GM19193 (cell line): ENCODE results near the gene CDC14B.

Experiments used
- POLR2A ChIP-seq: IDR thresholded peaks from 4 replicates; pipeline ENCODE4 v1.6.1; 2011; ENCODE audit not compliant: insufficient read depth, insufficient read length; ENCODE audit errors: extremely low read depth

CDC14B gene

GRCh38 chr9:96491079-96491879, 128.4 kb downstream of the CDC14B start:
- no peak for TF ChIP-seq POLR2A

- no peak for TF ChIP-seq POLR2A
Measured at GRCh38 chr9:96490534-96491078, 129.0 kb downstream of the CDC14B start.

GRCh38 chr9:96489482-96489979, 130.1 kb downstream of the CDC14B start:
- TF ChIP-seq POLR2A = no peak

GRCh38 chr9:96487949-96488348, 131.7 kb downstream of the CDC14B start:
- no peak for TF ChIP-seq POLR2A

GRCh38 chr9:96487029-96487396, 132.6 kb downstream of the CDC14B start:
- no peak for TF ChIP-seq POLR2A

DNA sequence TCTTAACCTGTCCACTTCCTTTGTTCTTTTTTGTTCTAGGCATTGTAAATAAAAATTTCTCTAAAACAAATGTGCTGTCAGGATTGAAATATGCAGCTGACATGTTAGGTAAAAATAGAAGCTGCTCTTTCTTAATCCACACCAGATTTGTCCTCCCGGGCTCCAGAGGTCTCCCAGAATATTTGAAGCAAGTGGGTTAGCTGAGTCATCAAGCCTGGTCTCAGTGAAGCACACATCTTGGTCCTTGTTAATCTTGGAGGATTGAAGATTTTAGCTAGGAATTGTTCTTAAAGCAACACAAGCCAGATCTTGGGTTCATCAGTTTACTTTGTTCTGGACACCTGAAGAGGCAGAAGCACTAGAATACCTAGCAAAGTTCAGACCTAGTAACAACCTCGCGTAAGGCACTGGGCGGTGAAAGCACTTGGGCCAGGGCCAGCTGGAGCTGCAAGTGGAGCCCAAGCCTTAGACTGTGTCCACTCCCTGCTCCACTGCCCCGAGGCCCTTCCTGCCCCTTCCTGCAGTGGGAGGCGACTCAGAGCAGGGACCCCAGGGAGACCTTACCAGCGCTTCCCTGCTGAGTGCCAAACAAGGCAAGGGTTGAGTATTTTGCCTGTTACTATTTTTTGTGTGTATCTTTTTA, 133.1 kb downstream of the CDC14B start:
- TF ChIP-seq POLR2A = no peak

GRCh38 chr9:96485280-96485679, 134.4 kb downstream of the CDC14B start:
- TF ChIP-seq POLR2A = no peak

DNA sequence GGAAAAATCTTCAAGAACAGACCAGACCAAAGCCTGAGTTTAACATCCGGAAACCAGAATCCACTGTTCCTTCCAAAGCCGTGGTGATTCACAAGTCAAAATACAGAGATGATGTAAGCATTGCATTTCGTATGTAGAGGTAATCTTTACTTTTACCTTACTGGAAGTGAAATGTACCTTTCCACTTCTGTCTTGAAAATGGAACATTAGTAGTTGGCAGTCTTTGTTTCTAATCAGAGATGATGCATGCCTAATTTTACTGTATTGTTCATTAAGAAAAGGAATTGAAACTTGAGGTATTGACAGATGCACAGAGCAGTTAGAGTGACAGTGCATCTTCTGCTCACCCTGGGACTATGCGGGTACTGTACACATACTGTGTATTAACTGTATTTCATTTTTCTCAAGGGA, 135.1 kb downstream of the CDC14B start:
- no peak for TF ChIP-seq POLR2A

- no peak for TF ChIP-seq POLR2A
Measured at GRCh38 chr9:96483733-96484390, 135.8 kb downstream of the CDC14B start.

- no peak for TF ChIP-seq POLR2A
Measured at GRCh38 chr9:96483197-96483596, 136.4 kb downstream of the CDC14B start.

- TF ChIP-seq POLR2A = no peak
Measured at GRCh38 chr9:96482476-96482875, 137.2 kb downstream of the CDC14B start.

DNA sequence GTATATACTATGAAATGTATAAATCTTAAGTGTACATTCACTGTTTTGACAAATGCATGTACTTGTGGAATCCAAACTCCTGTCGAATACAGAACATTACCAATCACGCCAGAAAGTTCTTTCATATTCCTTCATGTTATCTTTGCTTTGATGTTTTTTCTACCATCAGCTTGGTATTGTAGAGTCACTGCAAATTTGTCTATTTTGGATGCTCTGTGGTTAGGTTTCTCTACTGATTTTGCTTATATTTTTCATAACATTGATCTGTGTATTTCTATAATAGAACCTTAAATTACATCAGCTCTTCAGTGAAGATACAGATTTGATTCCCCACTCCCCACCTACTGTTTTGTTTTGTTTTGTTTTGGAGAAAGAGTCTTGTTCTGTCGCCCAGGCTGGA, 138.9 kb downstream of the CDC14B start:
- TF ChIP-seq POLR2A = no peak

DNA sequence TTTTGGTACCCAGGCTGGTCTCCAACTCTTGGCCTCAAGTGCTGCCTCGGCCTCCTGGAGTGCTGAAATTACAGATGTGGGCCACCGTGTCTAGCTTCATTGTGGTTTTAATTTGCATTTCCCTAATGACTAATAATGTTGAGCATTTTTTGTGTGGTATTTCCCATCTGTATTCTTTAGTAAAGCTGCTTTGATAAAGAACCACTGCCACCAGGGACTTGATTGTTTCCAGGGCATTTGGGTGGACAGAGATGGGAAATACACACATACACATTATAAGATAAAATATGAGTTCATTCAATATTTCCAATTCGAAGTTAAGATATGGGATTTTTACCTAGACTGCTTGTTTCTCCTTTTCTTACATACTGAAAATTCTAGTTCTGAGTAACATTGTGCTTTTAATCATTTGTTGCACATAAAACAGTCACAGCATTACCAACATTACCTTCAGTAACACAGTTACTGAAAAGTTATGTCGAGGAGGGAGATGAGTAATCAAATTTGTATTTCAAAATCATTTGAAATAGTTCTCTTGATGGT, 140.7 kb downstream of the CDC14B start:
- TF ChIP-seq POLR2A = no peak

DNA sequence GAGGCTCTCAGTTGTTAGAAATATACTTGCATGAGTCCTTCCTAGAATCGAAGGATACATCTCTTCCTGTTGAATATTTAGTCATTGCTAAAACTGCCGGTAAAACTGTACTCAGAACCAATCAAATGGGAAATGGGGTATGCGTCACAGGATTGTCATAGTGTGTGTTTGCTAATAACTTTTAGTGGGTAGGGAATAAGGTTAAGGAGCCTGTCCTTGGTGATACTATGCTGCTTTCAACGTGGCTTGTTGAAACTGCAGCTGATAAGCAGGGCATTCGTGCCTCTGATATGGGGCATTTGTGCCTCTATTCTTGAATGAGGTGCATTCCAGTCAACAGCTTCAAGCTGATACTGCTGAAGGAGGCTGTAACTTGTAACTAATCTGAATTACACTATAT, 143.1 kb downstream of the CDC14B start:
- no peak for TF ChIP-seq POLR2A

DNA sequence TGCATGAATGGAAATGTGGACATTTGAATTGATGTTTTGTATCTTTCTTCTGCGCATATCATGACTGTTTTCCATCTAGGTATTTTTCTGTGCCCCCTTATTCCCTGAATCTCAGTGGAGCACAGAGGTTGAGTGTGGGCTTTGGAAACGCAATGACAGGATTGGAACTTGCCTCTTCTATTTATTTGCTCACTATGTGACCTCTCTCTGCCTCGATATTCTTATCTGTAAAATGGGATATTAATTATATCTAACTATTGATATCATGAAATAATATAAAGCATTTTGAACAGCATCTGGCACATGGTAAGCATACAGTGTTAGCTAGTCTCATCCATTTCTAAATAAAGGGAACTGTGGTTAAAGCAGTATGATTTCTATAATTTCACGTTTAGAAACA, 143.6 kb downstream of the CDC14B start:
- TF ChIP-seq POLR2A = no peak
